IMR-90 (cell line): ENCODE data around the gene DNAJC6.

Experiments used
- POLR2A ChIP-seq: IDR thresholded peaks from 2 replicates; pipeline ENCODE4 v1.6.1; 2012; ENCODE audit warnings: mild to moderate bottlenecking, low read depth, low read length
- TF ChIP-seq, protein P1 (sequence below): conservative IDR thresholded peaks from 2 replicates; pipeline ENCODE4 v1.5.1; 2012; ENCODE audit warnings: mild to moderate bottlenecking, low read depth, low read length, improper control_type of control experiment
- TF ChIP-seq, protein P2 (sequence below): fragments of 150-350 bp; IDR thresholded peaks from 2 replicates; pipeline ENCODE4 v1.6.1; 2017; ENCODE audit warnings: mild to moderate bottlenecking, antibody characterized with exemption, low read length, low read depth

GRCh38 chr1:65371544-65371943 lies 62.2 kb downstream of the DNAJC6 start:
- TF ChIP-seq, protein P1, sequence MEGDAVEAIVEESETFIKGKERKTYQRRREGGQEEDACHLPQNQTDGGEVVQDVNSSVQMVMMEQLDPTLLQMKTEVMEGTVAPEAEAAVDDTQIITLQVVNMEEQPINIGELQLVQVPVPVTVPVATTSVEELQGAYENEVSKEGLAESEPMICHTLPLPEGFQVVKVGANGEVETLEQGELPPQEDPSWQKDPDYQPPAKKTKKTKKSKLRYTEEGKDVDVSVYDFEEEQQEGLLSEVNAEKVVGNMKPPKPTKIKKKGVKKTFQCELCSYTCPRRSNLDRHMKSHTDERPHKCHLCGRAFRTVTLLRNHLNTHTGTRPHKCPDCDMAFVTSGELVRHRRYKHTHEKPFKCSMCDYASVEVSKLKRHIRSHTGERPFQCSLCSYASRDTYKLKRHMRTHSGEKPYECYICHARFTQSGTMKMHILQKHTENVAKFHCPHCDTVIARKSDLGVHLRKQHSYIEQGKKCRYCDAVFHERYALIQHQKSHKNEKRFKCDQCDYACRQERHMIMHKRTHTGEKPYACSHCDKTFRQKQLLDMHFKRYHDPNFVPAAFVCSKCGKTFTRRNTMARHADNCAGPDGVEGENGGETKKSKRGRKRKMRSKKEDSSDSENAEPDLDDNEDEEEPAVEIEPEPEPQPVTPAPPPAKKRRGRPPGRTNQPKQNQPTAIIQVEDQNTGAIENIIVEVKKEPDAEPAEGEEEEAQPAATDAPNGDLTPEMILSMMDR = no peak
- TF ChIP-seq, protein P2, sequence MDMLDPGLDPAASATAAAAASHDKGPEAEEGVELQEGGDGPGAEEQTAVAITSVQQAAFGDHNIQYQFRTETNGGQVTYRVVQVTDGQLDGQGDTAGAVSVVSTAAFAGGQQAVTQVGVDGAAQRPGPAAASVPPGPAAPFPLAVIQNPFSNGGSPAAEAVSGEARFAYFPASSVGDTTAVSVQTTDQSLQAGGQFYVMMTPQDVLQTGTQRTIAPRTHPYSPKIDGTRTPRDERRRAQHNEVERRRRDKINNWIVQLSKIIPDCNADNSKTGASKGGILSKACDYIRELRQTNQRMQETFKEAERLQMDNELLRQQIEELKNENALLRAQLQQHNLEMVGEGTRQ = no peak
- no peak for TF ChIP-seq POLR2A
